Panc1 (cell line): ENCODE data around the gene OVOL3. TPM values are rescaled to one million over a fixed set of nuclear protein-coding genes. Genes with fewer than 3 reads are reported as not detected.

Experiments used
- ATAC-seq: fragments of 200-7000 bp; cut with Tn5 transposase; 2 replicates; pipeline ENCODE4 v1.9.1; 2020; ENCODE audit warnings: mild to moderate bottlenecking, moderate library complexity
- BruUV-seq: library from RNA; stranded (reverse); fragments of 400-500 nt; replicated peaks from 2 replicates; lab custom pipeline; 2021; lab: Mats Ljungman, UMichigan
- CTCF ChIA-PET: fragments of 300-600 bp; sonication (Branson Sonifier 250); formaldehyde crosslinking; loops from one replicate; lab custom pipeline; 2022; ENCODE audit warnings: antibody characterized with exemption; lab: Charles Lee
- POLR2A ChIA-PET: fragments of 300-600 bp; sonication (Branson Sonifier 250); formaldehyde crosslinking; loops from one replicate; lab custom pipeline; 2022; ENCODE audit warnings: antibody characterized with exemption; lab: Charles Lee
- DNase-seq: peaks from one replicate; pipeline ENCODE4 v3.0.0-alpha.2; 2010; ENCODE audit warnings: low read depth, low spot score
- H3K27ac ChIP-seq: 2 replicates; pipeline ENCODE4 v1.5.1; 2011; ENCODE audit warnings: mild to moderate bottlenecking, low read length, inconsistent platforms
- H3K27me3 ChIP-seq: fragments of 200-500 bp; sonication (Bioruptor generic); 2 replicates; pipeline ENCODE4 v1.6.0; 2014; ENCODE audit warnings: low read length, inconsistent platforms; ENCODE audit not compliant: control insufficient read depth, insufficient read depth
- H3K36me3 ChIP-seq: fragments of 200-500 bp; sonication (Bioruptor generic); 2 replicates; pipeline ENCODE4 v1.5.1; 2014; ENCODE audit warnings: inconsistent platforms, mild to moderate bottlenecking, low read length, moderate library complexity; ENCODE audit not compliant: control insufficient read depth, insufficient read depth
- H3K4me1 ChIP-seq: 2 replicates; pipeline ENCODE4 v1.5.1; 2011; ENCODE audit warnings: inconsistent platforms, mild to moderate bottlenecking, low read length, moderate library complexity; ENCODE audit not compliant: control insufficient read depth, insufficient read depth
- H3K4me3 ChIP-seq, 2 experiments: 2 replicates each; pipeline ENCODE4 v1.5.1; 2011 to 2012; ENCODE audit warnings: low read depth in 2 of 2, low read length in 2 of 2, mild to moderate bottlenecking in 2 of 2, inconsistent platforms in 1 of 2, moderate library complexity in 1 of 2
- H3K9me3 ChIP-seq: fragments of 200-500 bp; sonication (Bioruptor generic); 2 replicates; pipeline ENCODE4 v1.5.1; 2014; ENCODE audit warnings: low read depth, mild to moderate bottlenecking, inconsistent platforms, low read length, moderate library complexity; ENCODE audit not compliant: control insufficient read depth, insufficient read depth
- CTCF ChIP-seq: fragments of 450-650 bp; IDR thresholded peaks from 2 replicates; pipeline ENCODE4 v1.5.1; 2017; ENCODE audit warnings: mild to moderate bottlenecking
- POLR2AphosphoS5 ChIP-seq: IDR thresholded peaks from 2 replicates; pipeline ENCODE4 v1.6.1; 2012; ENCODE audit warnings: mild to moderate bottlenecking, low read depth, low read length, moderate library complexity
- SIN3A ChIP-seq: IDR thresholded peaks from 2 replicates; pipeline ENCODE4 v1.6.1; 2012; ENCODE audit warnings: low read depth, mild to moderate bottlenecking, low read length, moderate library complexity, borderline replicate concordance; ENCODE audit not compliant: insufficient read depth
- TCF7L2 ChIP-seq: IDR thresholded peaks from 2 replicates; pipeline ENCODE4 v1.6.1; 2011; ENCODE audit warnings: mild to moderate bottlenecking, low read depth, low read length, inconsistent platforms
- in situ Hi-C: cut with HindIII; loops from 2 replicates; pipeline ENCODE4 v1.10.0; 2016; ENCODE audit warnings: low sequenced_read_pairs, low pct_unique_long_range_greater_than_20kb
- intact Hi-C: fragments of 100-400 bp; cut with micrococcal nuclease; formaldehyde crosslinking; loops from one replicate; pipeline ENCODE4 v1.10.0; 2022; ENCODE audit not compliant: unreplicated experiment
- total RNA-seq: library from RNA; stranded (reverse); gene quantifications from one replicate; pipeline ENCODE4 v1.2.1, GENCODE V29; 2021; ENCODE audit not compliant: unreplicated experiment
- TF ChIP-seq, protein P1 (sequence below), 2 experiments: IDR thresholded peaks; 2 replicates each; pipeline ENCODE4 v1.6.1; 2011 to 2012; ENCODE audit warnings: low read depth in 2 of 2, control low read depth in 1 of 2, low read length in 1 of 2, mild to moderate bottlenecking in 1 of 2, moderate library complexity in 1 of 2; ENCODE audit not compliant: insufficient read depth in 1 of 2

OVOL3 gene
- total RNA-seq, 1 experiment from 2014 or later, result 0.44 TPM

- no peak for TF ChIP-seq CTCF
- TF ChIP-seq TCF7L2, result no peak
- TF ChIP-seq POLR2AphosphoS5, result no peak
- TF ChIP-seq, protein P1, sequence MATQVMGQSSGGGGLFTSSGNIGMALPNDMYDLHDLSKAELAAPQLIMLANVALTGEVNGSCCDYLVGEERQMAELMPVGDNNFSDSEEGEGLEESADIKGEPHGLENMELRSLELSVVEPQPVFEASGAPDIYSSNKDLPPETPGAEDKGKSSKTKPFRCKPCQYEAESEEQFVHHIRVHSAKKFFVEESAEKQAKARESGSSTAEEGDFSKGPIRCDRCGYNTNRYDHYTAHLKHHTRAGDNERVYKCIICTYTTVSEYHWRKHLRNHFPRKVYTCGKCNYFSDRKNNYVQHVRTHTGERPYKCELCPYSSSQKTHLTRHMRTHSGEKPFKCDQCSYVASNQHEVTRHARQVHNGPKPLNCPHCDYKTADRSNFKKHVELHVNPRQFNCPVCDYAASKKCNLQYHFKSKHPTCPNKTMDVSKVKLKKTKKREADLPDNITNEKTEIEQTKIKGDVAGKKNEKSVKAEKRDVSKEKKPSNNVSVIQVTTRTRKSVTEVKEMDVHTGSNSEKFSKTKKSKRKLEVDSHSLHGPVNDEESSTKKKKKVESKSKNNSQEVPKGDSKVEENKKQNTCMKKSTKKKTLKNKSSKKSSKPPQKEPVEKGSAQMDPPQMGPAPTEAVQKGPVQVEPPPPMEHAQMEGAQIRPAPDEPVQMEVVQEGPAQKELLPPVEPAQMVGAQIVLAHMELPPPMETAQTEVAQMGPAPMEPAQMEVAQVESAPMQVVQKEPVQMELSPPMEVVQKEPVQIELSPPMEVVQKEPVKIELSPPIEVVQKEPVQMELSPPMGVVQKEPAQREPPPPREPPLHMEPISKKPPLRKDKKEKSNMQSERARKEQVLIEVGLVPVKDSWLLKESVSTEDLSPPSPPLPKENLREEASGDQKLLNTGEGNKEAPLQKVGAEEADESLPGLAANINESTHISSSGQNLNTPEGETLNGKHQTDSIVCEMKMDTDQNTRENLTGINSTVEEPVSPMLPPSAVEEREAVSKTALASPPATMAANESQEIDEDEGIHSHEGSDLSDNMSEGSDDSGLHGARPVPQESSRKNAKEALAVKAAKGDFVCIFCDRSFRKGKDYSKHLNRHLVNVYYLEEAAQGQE (IDR thresholded peaks at IDR 0.05; ENCODE audit: insufficient read depth in 1 of 2, low read depth in 2 of 2, low read length in 1 of 2), result no peak
- TF ChIP-seq SIN3A, result no peak
- BruUV-seq, result no TSS peak
- in situ Hi-C loops (no loop called here), intact Hi-C loops (no loop called here)
- no peak overlapping the region for H3K4me3 ChIP-seq
- CTCF ChIA-PET, result no interaction called here
- H3K4me1 ChIP-seq, result peaks cover 9% of the 10 kb centered on the region
- POLR2A ChIA-PET, result no interaction called here
- no peaks in the 10 kb centered on the region for H3K27me3 ChIP-seq
- H3K36me3 ChIP-seq, result peaks cover 11% of the 10 kb centered on the region; the same call in 1 of the 2 replicates
- ATAC-seq, result no peak
- no peak overlapping the region for H3K27ac ChIP-seq
- no peak for DNase-seq
- H3K9me3 ChIP-seq, result no peaks in the 10 kb centered on the region
These were observed 9.4 kb downstream of the OVOL3 start for GRCh38 chr19:36120092-36120983.

GRCh38 chr19:36120984-36121358, 10.0 kb downstream of the OVOL3 start:
- peaks cover 9% of the 10 kb centered on the region for H3K4me1 ChIP-seq
- ChIA-PET CTCF (no interaction called here), POLR2A (no interaction called here)
- peaks cover 16% of the 10 kb centered on the region; the same call in 1 of the 2 replicates for H3K36me3 ChIP-seq
- no peak overlapping the region for H3K4me3 ChIP-seq
- BruUV-seq, result no TSS peak
- in situ Hi-C loops (no loop called here), intact Hi-C loops (no loop called here)
- ATAC-seq (no peak), DNase-seq (no peak)
- H3K9me3 ChIP-seq, result no peaks in the 10 kb centered on the region
- TF ChIP-seq POLR2AphosphoS5 (no peak), TCF7L2 (no peak), SIN3A (no peak), CTCF (no peak)
- TF ChIP-seq, protein P1 (IDR thresholded peaks at IDR 0.05; ENCODE audit: insufficient read depth in 1 of 2, low read depth in 2 of 2, low read length in 1 of 2), result no peak
- no peaks in the 10 kb centered on the region for H3K27me3 ChIP-seq
- no peak overlapping the region for H3K27ac ChIP-seq
